Left lung (tissue), 10 donors: ENCODE results near the gene AFG1L. TPM values are rescaled to one million over a fixed set of nuclear protein-coding genes. Genes with fewer than 3 reads are reported as not detected.
A peak's percentile ranks its signal among the peaks of the same experiment; 100 is the strongest.
"Not testable (repeated sequence)": the region's sequence is repeated elsewhere in the genome, so short reads cannot be mapped to it uniquely, and the experiment has no call there.

Experiments used
- ATAC-seq: fragments of 200-7000 bp; cut with Tn5 transposase; one replicate; pipeline ENCODE4 v1.9.1; 2020; ENCODE audit warnings: moderate library complexity
- DNase-seq, 4 donors: peaks; one replicate each; pipeline ENCODE4 v3.0.0-alpha.2; 2013 to 2020
- H3K27ac ChIP-seq, 2 donors: fragments of 200-600 bp; sonication (generic) in 1 of 2; one replicate each; pipeline versions ENCODE4 v1.5.0 to v1.8.0; 2020 to 2021
- H3K27me3 ChIP-seq, 2 donors: fragments of 200-600 bp; sonication (generic) in 1 of 2; one replicate each; pipeline versions ENCODE4 v1.5.0 to v1.8.0; 2020 to 2021
- H3K36me3 ChIP-seq, 2 donors: fragments of 200-600 bp; sonication (generic) in 1 of 2; one replicate each; pipeline versions ENCODE4 v1.5.0 to v1.8.0; 2020 to 2021
- H3K4me1 ChIP-seq, 2 donors: fragments of 200-600 bp; one replicate each; pipeline ENCODE4 v1.8.0; 2021
- H3K4me3 ChIP-seq, 2 donors: fragments of 200-600 bp; sonication (generic) in 1 of 2; one replicate each; pipeline versions ENCODE4 v1.5.0 to v1.8.0; 2020 to 2021; ENCODE audit warnings: mild to moderate bottlenecking in 1 of 2
- H3K9me3 ChIP-seq, 2 donors: fragments of 200-600 bp; sonication (generic) in 1 of 2; one replicate each; pipeline versions ENCODE4 v1.5.0 to v1.8.0; 2020 to 2021
- intact Hi-C, 2 donors: fragments of 100-400 bp; cut with DNase I; formaldehyde crosslinking; loops; one replicate each; pipeline versions ENCODE4 v1.11.2 to v1.14.2; 2022
- polyA plus RNA-seq, 6 donors: library from polyadenylated mRNA; unstranded; fragments of 120-200 nt; gene quantifications; one replicate each; pipeline ENCODE4 v1.2.1, GENCODE V29; 2013; ENCODE audit not compliant: insufficient read length in 6 of 6
- total RNA-seq, 2 donors: library from RNA; stranded (reverse); fragmentation: NEBNext Ultra II Directional; extraction: Animal tissue kit (Norgen Biotek cat#: 25700); gene quantifications; one replicate each; pipeline ENCODE4 v1.2.1, GENCODE V29; 2021
- TF ChIP-seq, protein P1 (sequence below), 2 donors: fragments of 200-600 bp; sonication (generic) in 1 of 2; IDR thresholded peaks; one replicate each; pipeline versions ENCODE4 v1.5.0 to v1.8.0; 2021; ENCODE audit warnings: antibody characterized with exemption in 2 of 2
- donor health status: DM: no; HTN: yes; CAD: no.
- donor health status: DM: no; HTN: no; CAD: no.

The AFG1L gene
- total and polyA plus RNA-seq, 8 donors: 5.8 to 10.2 (median 7.7) TPM

DNA sequence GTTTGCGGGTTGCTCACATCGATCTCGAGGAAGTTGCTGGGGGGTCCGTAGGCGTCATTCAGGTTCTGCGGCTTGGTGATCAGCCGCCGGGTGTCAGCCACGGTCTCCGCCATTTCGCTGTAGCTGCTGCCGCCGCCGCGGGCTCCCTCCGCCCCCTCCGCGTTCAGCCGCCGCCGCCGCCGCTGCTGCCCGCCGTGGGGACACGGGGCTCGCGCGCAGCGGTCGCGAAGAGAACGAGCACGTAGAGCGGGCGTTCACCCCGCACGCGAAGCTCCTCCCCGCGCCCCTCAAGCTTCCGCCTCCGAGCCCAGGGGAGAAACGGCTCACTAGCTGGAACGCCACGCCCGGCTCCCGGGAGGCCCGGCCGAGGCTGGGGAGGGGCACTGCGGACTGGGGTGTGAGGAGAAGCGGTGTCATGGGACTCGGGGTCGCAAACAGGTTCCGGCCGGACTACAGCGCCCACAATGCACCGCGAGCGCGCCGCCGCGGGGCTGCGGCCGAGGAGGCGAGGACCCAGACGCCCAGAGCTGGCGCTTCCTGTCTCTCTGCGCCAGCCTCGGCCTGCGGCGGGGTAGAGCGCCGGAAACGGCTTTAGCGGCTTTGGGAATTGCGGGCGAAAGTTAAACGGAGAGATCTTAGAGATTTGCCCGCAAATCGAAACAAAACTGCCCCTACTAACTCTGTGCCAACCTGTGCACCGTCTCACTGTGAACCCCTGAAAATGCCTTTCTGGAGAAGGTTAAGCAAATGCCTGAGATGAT, 33.9 kb upstream of the AFG1L start, which contains the start of gene SNX3:
Gene SNX3 (minus strand): TSS at position 232 of the 761 bp plus-strand sequence. CDS start 119 bp downstream, at position 113.
- ATAC-seq (peak; percentile 96), DNase-seq (peak; percentile 97 to 99 (median 98))
- peak within 1 kb of the TSS; percentile 98 to 99 for H3K27ac ChIP-seq
- H3K4me1 ChIP-seq: peaks cover 0 to 46% of the 10 kb centered on the region in 2 donors
- no peaks in the 10 kb centered on the region for H3K27me3 ChIP-seq
- no peaks in the 10 kb centered on the region for H3K9me3 ChIP-seq
- intact Hi-C loops: no loop called here
- H3K36me3 ChIP-seq: peaks cover 0 to 6% of the 10 kb centered on the region in 2 donors
- TF ChIP-seq, protein P1, sequence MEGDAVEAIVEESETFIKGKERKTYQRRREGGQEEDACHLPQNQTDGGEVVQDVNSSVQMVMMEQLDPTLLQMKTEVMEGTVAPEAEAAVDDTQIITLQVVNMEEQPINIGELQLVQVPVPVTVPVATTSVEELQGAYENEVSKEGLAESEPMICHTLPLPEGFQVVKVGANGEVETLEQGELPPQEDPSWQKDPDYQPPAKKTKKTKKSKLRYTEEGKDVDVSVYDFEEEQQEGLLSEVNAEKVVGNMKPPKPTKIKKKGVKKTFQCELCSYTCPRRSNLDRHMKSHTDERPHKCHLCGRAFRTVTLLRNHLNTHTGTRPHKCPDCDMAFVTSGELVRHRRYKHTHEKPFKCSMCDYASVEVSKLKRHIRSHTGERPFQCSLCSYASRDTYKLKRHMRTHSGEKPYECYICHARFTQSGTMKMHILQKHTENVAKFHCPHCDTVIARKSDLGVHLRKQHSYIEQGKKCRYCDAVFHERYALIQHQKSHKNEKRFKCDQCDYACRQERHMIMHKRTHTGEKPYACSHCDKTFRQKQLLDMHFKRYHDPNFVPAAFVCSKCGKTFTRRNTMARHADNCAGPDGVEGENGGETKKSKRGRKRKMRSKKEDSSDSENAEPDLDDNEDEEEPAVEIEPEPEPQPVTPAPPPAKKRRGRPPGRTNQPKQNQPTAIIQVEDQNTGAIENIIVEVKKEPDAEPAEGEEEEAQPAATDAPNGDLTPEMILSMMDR (IDR thresholded peaks at IDR 0.05): no peak
- peak within 1 kb of the TSS; percentile 66 to 94 for H3K4me3 ChIP-seq

GRCh38 chr6:108263371-108263770, 31.5 kb upstream of the AFG1L start:
- DNase-seq: no peak
- Histone ChIP-seq H3K36me3 (peaks cover 0 to 2% of the 10 kb centered on the region in 2 donors), H3K4me3 (no peak overlapping the region), H3K4me1 (peaks cover 0 to 23% of the 10 kb centered on the region in 2 donors), H3K27ac (no peak overlapping the region), H3K9me3 (no peaks in the 10 kb centered on the region), H3K27me3 (no peaks in the 10 kb centered on the region)
- no peak for ATAC-seq
- TF ChIP-seq, protein P1 (IDR thresholded peaks at IDR 0.05): no peak
- intact Hi-C loops: no loop called here

GRCh38 chr6:108268845-108269244, 26.0 kb upstream of the AFG1L start:
- Histone ChIP-seq H3K4me3 (no peak overlapping the region), H3K36me3 (no peaks in the 10 kb centered on the region), H3K9me3 (no peaks in the 10 kb centered on the region), H3K27ac (no peak overlapping the region), H3K27me3 (no peaks in the 10 kb centered on the region), H3K4me1 (no peaks in the 10 kb centered on the region)
- DNase-seq (no peak), ATAC-seq (no peak)
- TF ChIP-seq, protein P1 (IDR thresholded peaks at IDR 0.05): no peak
- intact Hi-C loops: no loop called here

GRCh38 chr6:108269955-108270354, 24.9 kb upstream of the AFG1L start:
- H3K36me3 ChIP-seq, H3K9me3 ChIP-seq, H3K4me1 ChIP-seq, intact Hi-C loops, H3K27me3 ChIP-seq, ATAC-seq, H3K4me3 ChIP-seq, H3K27ac ChIP-seq: not testable (repeated sequence)
- DNase-seq: peak in 1 of 4 donors; percentile 52

- DNase-seq (no peak), ATAC-seq (no peak)
- H3K9me3 ChIP-seq: no peaks in the 10 kb centered on the region
- intact Hi-C loops: no loop called here
- H3K27me3 ChIP-seq: no peaks in the 10 kb centered on the region
- H3K36me3 ChIP-seq: no peaks in the 10 kb centered on the region
- H3K4me1 ChIP-seq: no peaks in the 10 kb centered on the region
- H3K27ac ChIP-seq: no peak overlapping the region
- no peak overlapping the region for H3K4me3 ChIP-seq
- TF ChIP-seq, protein P1 (IDR thresholded peaks at IDR 0.05): no peak
These were observed 20.3 kb upstream of the AFG1L start for GRCh38 chr6:108274546-108274945.
